ENCODE data around the gene SEC24A.
"Not testable (repeated sequence)": the region's sequence is repeated elsewhere in the genome, so short reads cannot be mapped to it uniquely, and the experiment has no call there.

SEC24A gene

GRCh38 chr5:134648425-134649162 is at the start of gene SEC24A:
SEC24A (plus strand) TSS chr5:134648785; CDS start chr5:134649077, 292 bp downstream.
- peak; percentile 60 to 85 (median 81) for DNase-seq (ENCODE audit: low read depth in 2 of 3, low spot score in 2 of 3)

GRCh38 chr5:134599820-134600219 is 48.8 kb upstream of the SEC24A start:
- not testable (repeated sequence) for DNase-seq (ENCODE audit: low read depth in 2 of 3, low spot score in 2 of 3)

- DNase-seq (ENCODE audit: low read depth in 2 of 3, low spot score in 2 of 3), result no peak
Measured at GRCh38 chr5:134600600-134600999, 48.0 kb upstream of the SEC24A start.

GRCh38 chr5:134603059-134603458 is 45.5 kb upstream of the SEC24A start:
- DNase-seq (ENCODE audit: low read depth in 2 of 3, low spot score in 2 of 3), result no peak

GRCh38 chr5:134604908-134605307 is 43.7 kb upstream of the SEC24A start:
- DNase-seq (ENCODE audit: low read depth in 2 of 3, low spot score in 2 of 3), result no peak

- no peak for DNase-seq (ENCODE audit: low read depth in 2 of 3, low spot score in 2 of 3)
Measured at GRCh38 chr5:134606726-134607125, 41.9 kb upstream of the SEC24A start.

- DNase-seq (ENCODE audit: low read depth in 2 of 3, low spot score in 2 of 3), result no peak
Measured at GRCh38 chr5:134608555-134608954, 40.0 kb upstream of the SEC24A start.

GRCh38 chr5:134609232-134609851 is 39.2 kb upstream of the SEC24A start:
- no peak for DNase-seq (ENCODE audit: low read depth in 2 of 3, low spot score in 2 of 3)

- no peak for DNase-seq (ENCODE audit: low read depth in 2 of 3, low spot score in 2 of 3)
Measured at GRCh38 chr5:134610725-134611124, 37.9 kb upstream of the SEC24A start.

- DNase-seq (ENCODE audit: low read depth in 2 of 3, low spot score in 2 of 3), result no peak
Measured at GRCh38 chr5:134611515-134611914, 37.1 kb upstream of the SEC24A start.

GRCh38 chr5:134614450-134615085 is 34.0 kb upstream of the SEC24A start:
- no peak for DNase-seq (ENCODE audit: low read depth in 2 of 3, low spot score in 2 of 3)

GRCh38 chr5:134620634-134621033 is 28.0 kb upstream of the SEC24A start:
- DNase-seq (ENCODE audit: low read depth in 2 of 3, low spot score in 2 of 3), result no peak

- no peak for DNase-seq (ENCODE audit: low read depth in 2 of 3, low spot score in 2 of 3)
Measured at GRCh38 chr5:134625559-134625958, 23.0 kb upstream of the SEC24A start.

GRCh38 chr5:134626369-134627014 is 22.1 kb upstream of the SEC24A start:
- no peak for DNase-seq (ENCODE audit: low read depth in 2 of 3, low spot score in 2 of 3)

GRCh38 chr5:134634227-134634626 is 14.4 kb upstream of the SEC24A start:
- no peak for DNase-seq (ENCODE audit: low read depth in 2 of 3, low spot score in 2 of 3)

- not testable (repeated sequence) for DNase-seq (ENCODE audit: low read depth in 2 of 3, low spot score in 2 of 3)
Measured at GRCh38 chr5:134635366-134635765, 13.2 kb upstream of the SEC24A start.

GRCh38 chr5:134637116-134637721 is 11.4 kb upstream of the SEC24A start:
- DNase-seq (ENCODE audit: low read depth in 2 of 3, low spot score in 2 of 3), result no peak

GRCh38 chr5:134638760-134639201 is 9.8 kb upstream of the SEC24A start:
- no peak for DNase-seq (ENCODE audit: low read depth in 2 of 3, low spot score in 2 of 3)

GRCh38 chr5:134642931-134643530 is 5.6 kb upstream of the SEC24A start:
- DNase-seq (ENCODE audit: low read depth in 2 of 3, low spot score in 2 of 3), result no peak

GRCh38 chr5:134647750-134648424 is 698 bp upstream of the SEC24A start:
- no peak for DNase-seq (ENCODE audit: low read depth in 2 of 3, low spot score in 2 of 3)

Data from activated CD8-positive, alpha-beta memory T cell treated with anti-CD3 and anti-CD28 coated beads for 48 hours (primary cell).